Subcutaneous adipose tissue (tissue), 4 donors: Measurements from ENCODE around the gene PXK. TPM values are rescaled to one million over a fixed set of nuclear protein-coding genes. Genes with fewer than 3 reads are reported as not detected.

ENCODE experiments used
- CTCF ChIP-seq: fragments of 450-650 bp; IDR thresholded peaks from one replicate; pipeline ENCODE4 v1.5.1; 2016; ENCODE audit warnings: low read depth, mild to moderate bottlenecking, control low read depth, antibody characterized with exemption, moderate library complexity
- total RNA-seq, 4 donors: library from RNA; depleted of rRNA; stranded (reverse); fragments of >200 nt; gene quantifications; one replicate each; pipeline ENCODE4 v1.1.0, GENCODE V29; 2016

PXK gene
- total RNA-seq, 4 donors from 2014 or later, result 27.1 to 53.6 (median 30.7) TPM

GRCh38 chr3:58452176-58452575 lies 119.5 kb downstream of the PXK start:
- TF ChIP-seq CTCF, result no peak

- TF ChIP-seq CTCF, result no peak
Measured at GRCh38 chr3:58459160-58459559, 126.5 kb downstream of the PXK start.

GRCh38 chr3:58462829-58463180 lies 130.1 kb downstream of the PXK start:
- no peak for TF ChIP-seq CTCF

DNA sequence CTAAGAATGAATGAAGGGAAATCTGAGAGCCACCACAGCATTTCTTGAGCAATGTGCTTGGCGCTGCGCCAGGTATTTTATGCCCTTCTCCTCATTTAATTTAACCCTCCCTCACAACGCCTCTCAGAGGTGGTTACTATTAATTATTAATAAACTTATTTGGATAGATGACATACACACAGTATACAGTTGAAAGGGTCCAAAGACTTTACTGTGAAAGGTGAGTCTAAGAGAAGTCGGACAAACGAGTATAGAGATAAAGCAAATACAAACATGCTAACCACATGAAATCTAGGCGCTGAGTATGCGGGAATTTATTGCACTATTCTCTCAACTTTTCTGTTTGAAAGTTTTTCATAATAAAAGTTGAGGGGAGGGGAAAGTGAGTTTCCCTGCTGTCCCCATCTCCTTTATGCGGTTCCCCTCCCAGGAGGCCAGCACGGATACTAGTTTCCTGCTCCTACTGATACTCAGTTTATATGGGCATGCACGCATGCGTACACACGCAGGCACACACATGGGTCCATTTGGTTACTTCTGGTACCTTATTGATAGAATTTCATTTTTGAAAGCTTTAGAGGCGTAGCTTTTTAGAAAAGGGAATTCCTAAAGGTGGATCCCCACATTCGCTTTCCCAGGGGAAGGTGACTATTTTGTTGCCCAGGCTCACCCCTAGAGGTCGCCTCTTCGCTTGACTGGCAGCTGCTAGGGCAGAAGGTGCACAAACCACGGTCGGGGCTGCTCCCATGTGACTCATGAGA lies 130.7 kb downstream of the PXK start:
- TF ChIP-seq CTCF, result no peak

DNA sequence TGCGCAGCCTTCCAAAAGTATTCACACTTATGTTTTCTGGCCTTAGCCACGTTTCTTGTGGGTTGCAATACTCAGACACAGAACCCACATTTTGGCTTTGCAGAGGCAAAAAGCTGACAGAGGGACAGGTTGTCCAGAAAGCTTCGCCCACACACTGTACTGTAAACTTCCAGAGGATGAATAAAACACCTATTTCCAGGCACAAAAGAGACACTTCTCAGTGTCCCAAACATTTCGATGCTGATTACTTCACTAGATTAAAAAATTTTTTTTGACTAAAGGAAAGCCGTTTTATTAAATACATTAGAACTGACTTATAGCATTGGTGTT lies 131.2 kb downstream of the PXK start:
- TF ChIP-seq CTCF, result no peak

DNA sequence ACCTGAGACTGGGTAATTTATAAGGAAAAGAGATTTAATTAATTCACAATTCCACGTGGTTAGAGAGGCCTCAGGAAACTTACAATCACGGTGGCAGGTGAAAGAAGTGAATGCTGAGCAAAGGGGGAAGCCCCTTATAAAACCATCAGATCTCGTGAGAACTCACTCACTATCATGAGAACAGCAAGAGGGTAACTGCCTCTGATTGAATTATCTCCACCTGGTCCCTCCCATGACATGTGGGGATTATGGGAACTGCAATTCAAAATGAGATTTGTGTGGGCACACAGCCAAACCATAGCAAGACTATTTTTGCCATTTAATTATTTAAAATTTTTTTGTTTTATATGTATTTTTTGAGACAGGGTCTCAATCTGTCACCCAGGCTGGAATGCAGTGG lies 132.2 kb downstream of the PXK start:
- TF ChIP-seq CTCF, result no peak

- TF ChIP-seq CTCF, result no peak
Measured at GRCh38 chr3:58466899-58467563, 134.3 kb downstream of the PXK start.
